A673 (cell line): Measurements from ENCODE around the gene ZSWIM8. TPM values are rescaled to one million over a fixed set of nuclear protein-coding genes. Genes with fewer than 3 reads are reported as not detected.

ENCODE experiments used
- BruUV-seq: library from RNA; stranded (reverse); fragments of 400-500 nt; replicated peaks from 2 replicates; lab custom pipeline; 2021; lab: Mats Ljungman, UMichigan
- CTCF ChIA-PET: fragments of 300-600 bp; sonication (Branson Sonifier 250); formaldehyde crosslinking; loops from one replicate; lab custom pipeline; 2022; ENCODE audit warnings: antibody characterized with exemption; lab: Charles Lee
- POLR2A ChIA-PET: fragments of 300-600 bp; sonication (Branson Sonifier 250); formaldehyde crosslinking; loops from one replicate; lab custom pipeline; 2022; ENCODE audit warnings: antibody characterized with exemption; ENCODE audit not compliant: low non-redundant PET; lab: Charles Lee
- DNase-seq: peaks from one replicate; pipeline ENCODE4 v3.0.0-alpha.2; 2015; ENCODE audit warnings: low spot score
- H3K27ac ChIP-seq: fragments of 200-600 bp; sonication (generic); 2 replicates; pipeline ENCODE4 v1.5.1; 2016; ENCODE audit warnings: mixed run types, low read depth, mild to moderate bottlenecking, mixed read lengths, antibody characterized with exemption, low read length; ENCODE audit not compliant: poor library complexity, severe bottlenecking
- H3K27me3 ChIP-seq: fragments of 200-600 bp; sonication (generic); replicated peaks from 2 replicates; pipeline ENCODE4 v1.6.1; 2017; ENCODE audit warnings: mixed run types, low read depth, mild to moderate bottlenecking, mixed read lengths, antibody characterized with exemption, low read length; ENCODE audit not compliant: insufficient read depth, poor library complexity
- H3K36me3 ChIP-seq: fragments of 200-600 bp; sonication (generic); 2 replicates; pipeline ENCODE4 v1.6.1; 2016; ENCODE audit warnings: mixed run types, mild to moderate bottlenecking, mixed read lengths, antibody characterized with exemption, low read length; ENCODE audit not compliant: insufficient read depth, poor library complexity, severe bottlenecking
- H3K4me1 ChIP-seq: fragments of 200-600 bp; sonication (generic); 2 replicates; pipeline ENCODE4 v1.6.1; 2017; ENCODE audit warnings: mixed run types, mild to moderate bottlenecking, mixed read lengths, antibody characterized with exemption, low read length; ENCODE audit not compliant: insufficient read depth, poor library complexity, severe bottlenecking
- H3K4me3 ChIP-seq: fragments of 200-600 bp; sonication (generic); 2 replicates; pipeline ENCODE4 v1.5.1; 2016; ENCODE audit warnings: low read depth, mixed run types, mild to moderate bottlenecking, mixed read lengths, low read length; ENCODE audit not compliant: poor library complexity, severe bottlenecking
- H3K9me3 ChIP-seq: fragments of 200-600 bp; sonication (generic); 2 replicates; pipeline ENCODE4 v1.6.1; 2016; ENCODE audit warnings: mixed run types, low read depth, mild to moderate bottlenecking, mixed read lengths, antibody characterized with exemption, low read length; ENCODE audit not compliant: poor library complexity, severe bottlenecking
- EZH2 ChIP-seq: fragments of 200-600 bp; sonication (generic); IDR thresholded peaks from 2 replicates; pipeline ENCODE4 v1.6.1; 2017; ENCODE audit warnings: borderline replicate concordance, low read depth, mild to moderate bottlenecking, mixed read lengths, antibody characterized with exemption, low read length; ENCODE audit not compliant: poor library complexity, severe bottlenecking
- intact Hi-C: fragments of 100-400 bp; cut with micrococcal nuclease; formaldehyde crosslinking; loops from one replicate; pipeline ENCODE4 v1.10.0; 2022; ENCODE audit not compliant: unreplicated experiment
- total RNA-seq: library from RNA; stranded (reverse); gene quantifications from 2 replicates; pipeline ENCODE4 v1.2.3, GENCODE V29; 2021
- TF ChIP-seq, protein P1 (sequence below): fragments of 300-800, 200-600 bp; sonication (generic); conservative IDR thresholded peaks from 2 replicates; pipeline ENCODE4 v1.5.1; 2017; ENCODE audit warnings: low read depth, mild to moderate bottlenecking, antibody characterized with exemption, low read length, moderate library complexity, mixed read lengths

ZSWIM8 gene
- total RNA-seq, 1 experiment from 2014 or later: 71.3 TPM

- DNase-seq: no peak
- Histone ChIP-seq H3K27ac (no peak overlapping the region), H3K27me3 (no peaks in the 10 kb centered on the region), H3K9me3 (no peaks in the 10 kb centered on the region), H3K36me3 (peaks cover 15% of the 10 kb centered on the region), H3K4me1 (no peaks in the 10 kb centered on the region), H3K4me3 (no peak overlapping the region)
- intact Hi-C loops: no loop called here
- no TSS peak for BruUV-seq
- POLR2A ChIA-PET: no interaction called here
- TF ChIP-seq, protein P1, sequence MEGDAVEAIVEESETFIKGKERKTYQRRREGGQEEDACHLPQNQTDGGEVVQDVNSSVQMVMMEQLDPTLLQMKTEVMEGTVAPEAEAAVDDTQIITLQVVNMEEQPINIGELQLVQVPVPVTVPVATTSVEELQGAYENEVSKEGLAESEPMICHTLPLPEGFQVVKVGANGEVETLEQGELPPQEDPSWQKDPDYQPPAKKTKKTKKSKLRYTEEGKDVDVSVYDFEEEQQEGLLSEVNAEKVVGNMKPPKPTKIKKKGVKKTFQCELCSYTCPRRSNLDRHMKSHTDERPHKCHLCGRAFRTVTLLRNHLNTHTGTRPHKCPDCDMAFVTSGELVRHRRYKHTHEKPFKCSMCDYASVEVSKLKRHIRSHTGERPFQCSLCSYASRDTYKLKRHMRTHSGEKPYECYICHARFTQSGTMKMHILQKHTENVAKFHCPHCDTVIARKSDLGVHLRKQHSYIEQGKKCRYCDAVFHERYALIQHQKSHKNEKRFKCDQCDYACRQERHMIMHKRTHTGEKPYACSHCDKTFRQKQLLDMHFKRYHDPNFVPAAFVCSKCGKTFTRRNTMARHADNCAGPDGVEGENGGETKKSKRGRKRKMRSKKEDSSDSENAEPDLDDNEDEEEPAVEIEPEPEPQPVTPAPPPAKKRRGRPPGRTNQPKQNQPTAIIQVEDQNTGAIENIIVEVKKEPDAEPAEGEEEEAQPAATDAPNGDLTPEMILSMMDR: no peak
- no peak for TF ChIP-seq EZH2
- CTCF ChIA-PET: no interaction called here
These were observed 53.4 kb downstream of the ZSWIM8 start for GRCh38 chr10:73838827-73839226.

DNA sequence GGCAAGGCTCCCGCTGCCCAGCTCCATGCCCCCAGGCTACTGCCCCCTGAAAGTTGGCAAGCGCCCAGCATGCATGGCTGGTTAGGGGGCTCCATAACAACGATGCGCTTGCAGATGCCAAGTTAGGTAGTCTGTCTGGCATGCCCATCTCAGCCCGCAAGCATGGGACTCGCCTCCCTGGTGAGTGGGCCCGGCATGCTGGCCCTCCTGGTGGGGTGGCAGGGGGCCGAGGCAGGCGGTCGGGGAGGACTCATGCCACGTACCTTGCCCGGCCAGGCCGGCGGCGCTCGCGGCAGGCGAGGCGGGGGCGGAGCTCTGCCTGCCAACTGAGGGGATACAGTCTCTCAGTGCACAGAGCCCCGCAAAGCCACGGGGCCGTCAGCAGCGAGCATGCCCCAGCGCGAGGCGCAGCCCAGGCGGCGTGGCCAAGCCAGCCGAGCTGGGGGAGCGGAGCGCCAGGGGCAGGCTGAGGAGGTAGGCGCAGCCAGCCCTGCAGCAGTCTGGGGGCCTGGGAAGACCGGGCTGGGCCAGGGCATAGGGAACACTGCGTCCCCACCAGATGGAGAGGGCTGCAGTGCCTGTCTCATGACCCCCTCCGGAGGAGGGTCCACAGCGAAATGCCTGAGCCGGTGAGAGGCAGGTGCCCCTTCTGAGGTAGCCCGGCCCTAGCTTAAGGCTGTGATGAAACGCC lies 54.0 kb downstream of the ZSWIM8 start:
- intact Hi-C loops: no loop called here
- no peaks in the 10 kb centered on the region for H3K27me3 ChIP-seq
- H3K9me3 ChIP-seq: no peaks in the 10 kb centered on the region
- TF ChIP-seq, protein P1: no peak
- no peak for TF ChIP-seq EZH2
- BruUV-seq: no TSS peak
- peaks cover 15% of the 10 kb centered on the region for H3K36me3 ChIP-seq
- no peak overlapping the region for H3K27ac ChIP-seq
- no peak for DNase-seq
- ChIA-PET CTCF (no interaction called here), POLR2A (no interaction called here)
- H3K4me1 ChIP-seq: no peaks in the 10 kb centered on the region
- H3K4me3 ChIP-seq: no peak overlapping the region

DNA sequence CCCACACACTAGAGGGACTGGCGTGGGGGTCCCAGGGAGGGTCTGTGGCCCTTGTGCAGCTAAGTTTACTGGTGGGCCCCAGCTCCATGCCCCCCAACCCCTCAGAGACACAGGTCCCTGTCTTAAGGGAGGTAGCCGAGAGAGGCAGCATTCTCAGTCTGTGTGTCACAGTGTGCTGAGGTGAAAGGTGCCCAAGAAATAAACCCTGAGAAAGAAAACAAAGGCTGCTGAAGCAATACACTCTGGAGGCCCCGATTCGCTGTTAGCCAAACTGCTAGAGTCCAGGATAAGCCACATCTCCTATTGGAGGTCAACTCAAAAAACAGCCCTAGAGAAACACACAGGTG lies 54.6 kb downstream of the ZSWIM8 start:
- TF ChIP-seq EZH2: no peak
- TF ChIP-seq, protein P1: no peak
- POLR2A ChIA-PET: no interaction called here
- intact Hi-C loops: no loop called here
- BruUV-seq: no TSS peak
- Histone ChIP-seq H3K27me3 (no peaks in the 10 kb centered on the region), H3K27ac (no peak overlapping the region), H3K9me3 (no peaks in the 10 kb centered on the region), H3K4me1 (no peaks in the 10 kb centered on the region), H3K4me3 (no peak overlapping the region), H3K36me3 (peaks cover 15% of the 10 kb centered on the region)
- no peak for DNase-seq
- CTCF ChIA-PET: interaction anchor here (0.6 kb wide), 1 partner anchor 62 kb away, joined by 5 read pairs; no protein-coding TSS in a partner anchor
